H9 (cell line): Measurements from ENCODE around the gene OAS1. TPM values are rescaled to one million over a fixed set of nuclear protein-coding genes. Genes with fewer than 3 reads are reported as not detected.
"Not testable (repeated sequence)": the region's sequence is repeated elsewhere in the genome, so short reads cannot be mapped to it uniquely, and the experiment has no call there.

Experiments
- DNase-seq: peaks from one replicate; pipeline ENCODE4 v3.0.0-alpha.2; 2017
- H2AFZ ChIP-seq: one replicate; pipeline ENCODE4 v1.6.1; 2013; ENCODE audit warnings: mild to moderate bottlenecking, low read length, control low read depth, moderate library complexity
- H2AK5ac ChIP-seq: 2 replicates; pipeline ENCODE4 v1.6.1; 2013; ENCODE audit warnings: low read length, control low read depth, mixed read lengths; ENCODE audit not compliant: insufficient read length
- H2BK120ac ChIP-seq: one replicate; pipeline ENCODE4 v1.6.1; 2013; ENCODE audit warnings: low read depth, mild to moderate bottlenecking, low read length, control low read depth, inconsistent platforms; ENCODE audit not compliant: poor library complexity, severe bottlenecking
- H2BK12ac ChIP-seq: 2 replicates; pipeline ENCODE4 v1.6.1; 2013; ENCODE audit warnings: low read length, control low read depth, mixed read lengths, low read depth; ENCODE audit not compliant: insufficient read length
- H2BK15ac ChIP-seq: 2 replicates; pipeline ENCODE4 v1.6.1; 2013; ENCODE audit warnings: low read depth, low read length, control low read depth
- H2BK20ac ChIP-seq: one replicate; pipeline ENCODE4 v1.6.1; 2013; ENCODE audit warnings: low read depth, mild to moderate bottlenecking, low read length, control low read depth, inconsistent platforms; ENCODE audit not compliant: poor library complexity, severe bottlenecking
- H2BK5ac ChIP-seq: 2 replicates; pipeline ENCODE4 v1.6.1; 2013; ENCODE audit warnings: low read length, control low read depth, mixed read lengths; ENCODE audit not compliant: insufficient read length
- H3K14ac ChIP-seq: 2 replicates; pipeline ENCODE4 v1.6.1; 2013; ENCODE audit warnings: low read length, control low read depth; ENCODE audit not compliant: insufficient read depth
- H3K18ac ChIP-seq: 2 replicates; pipeline ENCODE4 v1.6.1; 2013; ENCODE audit warnings: low read depth, mild to moderate bottlenecking, mixed read lengths, low read length, control low read depth; ENCODE audit not compliant: insufficient read length
- H3K23ac ChIP-seq: 2 replicates; pipeline ENCODE4 v1.6.1; 2013; ENCODE audit warnings: low read length, control low read depth, mixed read lengths, low read depth; ENCODE audit not compliant: insufficient read length
- H3K23me2 ChIP-seq: 2 replicates; pipeline ENCODE4 v1.6.1; 2013; ENCODE audit warnings: low read depth, mild to moderate bottlenecking, mixed read lengths, low read length, control low read depth; ENCODE audit not compliant: insufficient read length, poor library complexity, severe bottlenecking
- H3K27ac ChIP-seq: 2 replicates; pipeline ENCODE4 v1.5.1; 2013; ENCODE audit warnings: low read length, control low read depth, mixed read lengths, low read depth; ENCODE audit not compliant: insufficient read length
- H3K27me3 ChIP-seq: 2 replicates; pipeline ENCODE4 v1.6.1; 2013; ENCODE audit warnings: low read length, control low read depth, inconsistent platforms; ENCODE audit not compliant: insufficient read depth
- H3K4ac ChIP-seq: 2 replicates; pipeline ENCODE4 v1.6.1; 2013; ENCODE audit warnings: low read depth, mild to moderate bottlenecking, control low read depth, inconsistent platforms, low read length, moderate library complexity
- H3K4me1 ChIP-seq: 2 replicates; pipeline ENCODE4 v1.6.1; 2013; ENCODE audit warnings: low read length, control low read depth, inconsistent platforms; ENCODE audit not compliant: insufficient read depth
- H3K4me2 ChIP-seq: 2 replicates; pipeline ENCODE4 v1.6.1; 2013; ENCODE audit warnings: low read length, control low read depth, mixed read lengths; ENCODE audit not compliant: insufficient read length, insufficient read depth
- H3K56ac ChIP-seq: 2 replicates; pipeline ENCODE4 v1.6.1; 2013; ENCODE audit warnings: low read depth, mild to moderate bottlenecking, mixed read lengths, low read length, control low read depth; ENCODE audit not compliant: insufficient read length
- H3K79me1 ChIP-seq: 2 replicates; pipeline ENCODE4 v1.6.1; 2013; ENCODE audit warnings: low read depth, mild to moderate bottlenecking, moderate library complexity, low read length, control low read depth, inconsistent platforms; ENCODE audit not compliant: insufficient read depth, poor library complexity, severe bottlenecking
- H3K79me2 ChIP-seq: 2 replicates; pipeline ENCODE4 v1.6.1; 2013; ENCODE audit warnings: low read length, control low read depth, inconsistent platforms; ENCODE audit not compliant: insufficient read depth
- H3K9ac ChIP-seq: 2 replicates; pipeline ENCODE4 v1.6.1; 2013; ENCODE audit warnings: low read length, control low read depth, mixed read lengths; ENCODE audit not compliant: insufficient read length; ENCODE audit errors: extremely low read depth
- H3K9me3 ChIP-seq: one replicate; pipeline ENCODE4 v1.6.1; 2013; ENCODE audit warnings: low read depth, low read length, inconsistent platforms; ENCODE audit not compliant: control insufficient read depth
- H3T11ph ChIP-seq: one replicate; pipeline ENCODE4 v1.6.1; 2013; ENCODE audit warnings: mild to moderate bottlenecking, low read length, control low read depth, inconsistent platforms
- H4K20me1 ChIP-seq: one replicate; pipeline ENCODE4 v1.6.1; 2013; ENCODE audit not compliant: control insufficient read depth, insufficient read length, insufficient read depth
- H4K5ac ChIP-seq: 2 replicates; pipeline ENCODE4 v1.6.1; 2013; ENCODE audit warnings: low read depth, mild to moderate bottlenecking, mixed read lengths, low read length, control low read depth; ENCODE audit not compliant: insufficient read length
- H4K8ac ChIP-seq: replicated peaks from 2 replicates; pipeline ENCODE4 v1.6.1; 2013; ENCODE audit warnings: low read length, control low read depth, mixed read lengths, low read depth; ENCODE audit not compliant: insufficient read length
- H4K91ac ChIP-seq: 2 replicates; pipeline ENCODE4 v1.6.1; 2013; ENCODE audit warnings: low read depth, mild to moderate bottlenecking, moderate library complexity, mixed read lengths, low read length, control low read depth; ENCODE audit not compliant: insufficient read length
- H3K27ac Mint-ChIP-seq, 3 experiments: 2 replicates in 2 of 3; 3 replicates in 1 of 3; pipeline ENCODE4 v1.8.0; 2020 to 2021; ENCODE audit warnings: mixed read lengths in 3 of 3, mild to moderate bottlenecking in 1 of 3, moderate library complexity in 1 of 3
- H3K27me3 Mint-ChIP-seq: 2 replicates; pipeline ENCODE4 v1.8.0; 2021; ENCODE audit warnings: low read depth, mild to moderate bottlenecking, moderate library complexity, mixed read lengths
- H3K36me3 Mint-ChIP-seq, 3 experiments: 2 replicates in 2 of 3; 3 replicates in 1 of 3; pipeline ENCODE4 v1.8.0; 2020 to 2021; ENCODE audit warnings: low read depth in 3 of 3, mixed read lengths in 3 of 3; ENCODE audit not compliant: insufficient read depth in 1 of 3
- H3K4me1 Mint-ChIP-seq, 2 experiments: 2 replicates each; pipeline ENCODE4 v1.8.0; 2020; ENCODE audit warnings: mixed read lengths in 2 of 2
- H3K4me3 Mint-ChIP-seq, 2 experiments: 2 replicates in 1 of 2; 3 replicates in 1 of 2; pipeline ENCODE4 v1.8.0; 2020 to 2021; ENCODE audit warnings: mild to moderate bottlenecking in 2 of 2, mixed read lengths in 2 of 2, moderate library complexity in 1 of 2
- H3K9me3 Mint-ChIP-seq, 2 experiments: 2 replicates in 1 of 2; 3 replicates in 1 of 2; pipeline ENCODE4 v1.8.0; 2020; ENCODE audit warnings: mild to moderate bottlenecking in 2 of 2, mixed read lengths in 2 of 2, moderate library complexity in 1 of 2
- CTCF ChIP-seq: fragments of 200-600 bp; sonication (generic); conservative IDR thresholded peaks from 3 replicates; pipeline ENCODE4 v1.8.0; 2021; ENCODE audit warnings: antibody characterized with exemption, mild to moderate bottlenecking
- WGBS: extraction: QIAGEN DNeasy Blood & Tissue Kit; methylation state at CpG from one replicate; pipeline ENCODE4 v1.1.7; 2013; ENCODE audit warnings: missing lambda C conversion rate, low lambda C conversion rate, mixed read lengths; ENCODE audit not compliant: insufficient read length; ENCODE audit errors: extremely low coverage; 5-methylcytosine and 5-hydroxymethylcytosine counted together
- total RNA-seq: library from RNA; stranded (reverse); gene quantifications from 2 replicates; pipeline ENCODE4 v1.2.1, GENCODE V29; 2021

OAS1 gene
- total RNA-seq, 1 experiment from 2014 or later, result not detected

GRCh38 chr12:112950701-112951100 lies 43.9 kb downstream of the OAS1 start:
- peak; percentile 29 for DNase-seq
- Histone ChIP-seq H3K23me2 (no peaks in the 10 kb centered on the region), H4K8ac (no peak overlapping the region), H2AFZ (no peak overlapping the region), H3K56ac (no peak overlapping the region), H3K14ac (no peak overlapping the region), H3K9ac (no peak overlapping the region), H2AK5ac (no peak overlapping the region), H4K91ac (no peak overlapping the region), H3K4me2 (no peak overlapping the region), H3K23ac (no peak overlapping the region), H2BK20ac (no peak overlapping the region), H2BK12ac (no peak overlapping the region), H3K27ac (no peak overlapping the region), H2BK15ac (no peak overlapping the region), H4K20me1 (no peaks in the 10 kb centered on the region), H3K4ac (no peak overlapping the region), H4K5ac (no peak overlapping the region), H2BK5ac (no peak overlapping the region), H3K27me3 (no peaks in the 10 kb centered on the region), H3T11ph (no peak overlapping the region), H3K79me2 (no peaks in the 10 kb centered on the region), H3K9me3 (no peaks in the 10 kb centered on the region), H3K4me1 (no peaks in the 10 kb centered on the region), H3K18ac (no peak overlapping the region), H3K79me1 (no peaks in the 10 kb centered on the region), H2BK120ac (no peak overlapping the region)
- Mint-ChIP-seq H3K27ac (no peak overlapping the region), H3K27me3 (peaks cover 16% of the 10 kb centered on the region), H3K4me1 (no peaks in the 10 kb centered on the region), H3K9me3 (no peaks in the 10 kb centered on the region; a peak in 2 of 5 replicates), H3K36me3 (no peaks in the 10 kb centered on the region), H3K4me3 (no peak overlapping the region)
- no peak for TF ChIP-seq CTCF
- WGBS, result no CpG with 5 or more reads among the region's 11 CpGs

GRCh38 chr12:112957125-112957524 lies 50.4 kb downstream of the OAS1 start:
- H3K27me3 ChIP-seq, H2BK15ac ChIP-seq, H3K4ac ChIP-seq, H2BK12ac ChIP-seq, H3K4me2 ChIP-seq, H3T11ph ChIP-seq, H3K9me3 ChIP-seq, H4K8ac ChIP-seq, H3K14ac ChIP-seq, H3K4me1 ChIP-seq, H4K91ac ChIP-seq, H3K56ac ChIP-seq, H2BK5ac ChIP-seq, H3K79me1 ChIP-seq, H2BK120ac ChIP-seq, H3K9ac ChIP-seq, H3K79me2 ChIP-seq, H3K27ac ChIP-seq, DNase-seq, H2BK20ac ChIP-seq, H4K20me1 ChIP-seq, H3K4me3 Mint-ChIP-seq, H2AFZ ChIP-seq, H4K5ac ChIP-seq, H3K23me2 ChIP-seq, H3K18ac ChIP-seq, H2AK5ac ChIP-seq, H3K27ac Mint-ChIP-seq, H3K4me1 Mint-ChIP-seq, H3K23ac ChIP-seq: not testable (repeated sequence)
- H3K9me3 Mint-ChIP-seq, result peaks cover 23 to 31% of the 10 kb centered on the region in 2 experiments
- no CpG with 5 or more reads among the region's 4 CpGs for WGBS
- peaks cover 59% of the 10 kb centered on the region for H3K27me3 Mint-ChIP-seq
- peaks cover 6 to 12% (median 10%) of the 10 kb centered on the region in 3 experiments; a peak in 5 of 7 replicates for H3K36me3 Mint-ChIP-seq
